Neural cell (in vitro differentiated cells): Measurements from ENCODE around the gene SSBP3. TPM values are rescaled to one million over a fixed set of nuclear protein-coding genes. Genes with fewer than 3 reads are reported as not detected.
A peak's percentile ranks its signal among the peaks of the same experiment; 100 is the strongest.

ENCODE experiments used
- H2AFZ ChIP-seq: fragments of 200-600, 300-800 bp; sonication (generic), shearing (Covaris generic); 2 replicates; pipeline ENCODE4 v1.6.0; 2014; ENCODE audit warnings: low read depth, mild to moderate bottlenecking, antibody characterized with exemption, low read length, moderate library complexity
- H3F3A ChIP-seq: fragments of 200-600 bp; shearing (Covaris generic); 2 replicates; pipeline ENCODE4 v1.6.1; 2016; ENCODE audit warnings: mild to moderate bottlenecking, moderate library complexity, mixed read lengths, antibody characterized with exemption, low read length; ENCODE audit not compliant: insufficient read depth, poor library complexity, severe bottlenecking
- H3K27ac ChIP-seq: fragments of 200-600, 300-800 bp; sonication (generic), shearing (Covaris generic); 2 replicates; pipeline ENCODE4 v1.5.1; 2014; ENCODE audit warnings: mild to moderate bottlenecking, low read length, moderate library complexity
- H3K27me3 ChIP-seq: fragments of 300-800, 200-600 bp; sonication (generic), shearing (Covaris generic); 2 replicates; pipeline ENCODE4 v1.6.0; 2014; ENCODE audit warnings: mild to moderate bottlenecking, low read depth, low read length, moderate library complexity; ENCODE audit not compliant: insufficient read depth
- H3K36me3 ChIP-seq: fragments of 300-800, 200-600 bp; sonication (generic), shearing (Covaris generic); 2 replicates; pipeline ENCODE4 v1.5.1; 2014; ENCODE audit warnings: mild to moderate bottlenecking, antibody characterized with exemption, low read length, moderate library complexity; ENCODE audit not compliant: insufficient read depth
- H3K4me2 ChIP-seq: fragments of 300-800, 200-600 bp; sonication (generic), shearing (Covaris generic); 2 replicates; pipeline ENCODE4 v1.6.0; 2014; ENCODE audit warnings: mild to moderate bottlenecking, low read length
- H3K4me3 ChIP-seq: fragments of 300-800, 200-600 bp; sonication (generic), shearing (Covaris generic); 2 replicates; pipeline ENCODE4 v1.5.1; 2014; ENCODE audit warnings: mild to moderate bottlenecking, low read length, moderate library complexity
- H3K79me2 ChIP-seq: fragments of 200-600 bp; shearing (Covaris generic); replicated peaks from 2 replicates; pipeline ENCODE4 v1.6.0; 2014; ENCODE audit warnings: mild to moderate bottlenecking, low read length, moderate library complexity; ENCODE audit not compliant: insufficient read depth
- H3K9ac ChIP-seq: fragments of 300-800, 200-600 bp; sonication (generic), shearing (Covaris generic); 2 replicates; pipeline ENCODE4 v1.6.1; 2016; ENCODE audit warnings: mild to moderate bottlenecking, low read length, mixed read lengths
- H3K9me2 ChIP-seq: fragments of 200-600 bp; shearing (Covaris generic); 2 replicates; pipeline ENCODE4 v1.6.1; 2016; ENCODE audit warnings: mild to moderate bottlenecking, low read length, mixed read lengths; ENCODE audit not compliant: insufficient read depth
- H3K9me3 ChIP-seq: fragments of 200-600, 300-800 bp; sonication (generic), shearing (Covaris generic); 2 replicates; pipeline ENCODE4 v1.6.1; 2016; ENCODE audit warnings: mild to moderate bottlenecking, mixed run types, low read length, moderate library complexity, mixed read lengths
- H4K20me1 ChIP-seq: fragments of 200-600 bp; shearing (Covaris generic); 2 replicates; pipeline ENCODE4 v1.6.1; 2016; ENCODE audit warnings: mild to moderate bottlenecking, mixed run types; ENCODE audit not compliant: insufficient read depth
- CTCF ChIP-seq: fragments of 450-650 bp; IDR thresholded peaks from 2 replicates; pipeline ENCODE4 v1.5.1; 2014; ENCODE audit warnings: antibody characterized with exemption, mild to moderate bottlenecking, moderate library complexity; ENCODE audit not compliant: poor library complexity, severe bottlenecking
- EP300 ChIP-seq: fragments of 450-650 bp; conservative IDR thresholded peaks from 2 replicates; pipeline ENCODE4 v1.6.1; 2014; ENCODE audit warnings: antibody characterized with exemption, mild to moderate bottlenecking, moderate library complexity; ENCODE audit not compliant: poor library complexity, severe bottlenecking
- EZH2 ChIP-seq: fragments of 200-600, 300-800 bp; shearing (Covaris generic), sonication (generic); IDR thresholded peaks from 2 replicates; pipeline ENCODE4 v1.6.1; 2014; ENCODE audit warnings: antibody characterized with exemption, low read length, borderline replicate concordance, mild to moderate bottlenecking; ENCODE audit not compliant: insufficient read depth, poor library complexity, severe bottlenecking
- MXI1 ChIP-seq: fragments of 450-650 bp; conservative IDR thresholded peaks from 2 replicates; pipeline ENCODE4 v1.6.1; 2014; ENCODE audit warnings: antibody characterized with exemption, mild to moderate bottlenecking; ENCODE audit not compliant: poor library complexity, severe bottlenecking
- POLR2AphosphoS5 ChIP-seq: IDR thresholded peaks from 2 replicates; pipeline ENCODE4 v1.6.1; 2012
- RAD21 ChIP-seq: fragments of 450-650 bp; conservative IDR thresholded peaks from 2 replicates; pipeline ENCODE4 v1.6.1; 2014; ENCODE audit warnings: antibody characterized with exemption, mild to moderate bottlenecking, moderate library complexity
- REST ChIP-seq: IDR thresholded peaks from 2 replicates; pipeline ENCODE4 v1.6.1; 2012; ENCODE audit warnings: borderline replicate concordance
- SMC3 ChIP-seq: fragments of 450-650 bp; conservative IDR thresholded peaks from 2 replicates; pipeline ENCODE4 v1.6.1; 2014; ENCODE audit warnings: antibody characterized with exemption, mild to moderate bottlenecking, moderate library complexity; ENCODE audit not compliant: poor library complexity
- TAF1 ChIP-seq: IDR thresholded peaks from 2 replicates; pipeline ENCODE4 v1.6.1; 2012; ENCODE audit warnings: low read depth
- polyA plus RNA-seq: library from polyadenylated mRNA; depleted of rRNA; stranded (reverse); fragments of >200 nt; gene quantifications from 2 replicates; pipeline ENCODE4 v1.2.3, GENCODE V29; 2014

Gene SSBP3
- polyA plus RNA-seq, 1 donor from 2014 or later: 77.4 TPM

GRCh38 chr1:54289712-54290233 is 116.4 kb downstream of the SSBP3 start:
- Histone ChIP-seq H3K9ac (no peak overlapping the region), H3K27me3 (no peaks in the 10 kb centered on the region), H3K36me3 (no peaks in the 10 kb centered on the region), H4K20me1 (peaks cover 35% of the 10 kb centered on the region), H2AFZ (no peak overlapping the region), H3K4me3 (no peak overlapping the region), H3F3A (no peaks in the 10 kb centered on the region), H3K9me3 (no peaks in the 10 kb centered on the region), H3K27ac (no peak overlapping the region), H3K79me2 (peaks cover 83% of the 10 kb centered on the region), H3K4me2 (no peak overlapping the region), H3K9me2 (no peaks in the 10 kb centered on the region)
- TF ChIP-seq RAD21: no peak
- no peak for TF ChIP-seq MXI1
- no peak for TF ChIP-seq EP300
- no peak for TF ChIP-seq CTCF
- no peak for TF ChIP-seq POLR2AphosphoS5
- TF ChIP-seq REST: no peak
- no peak for TF ChIP-seq TAF1
- no peak for TF ChIP-seq EZH2

DNA sequence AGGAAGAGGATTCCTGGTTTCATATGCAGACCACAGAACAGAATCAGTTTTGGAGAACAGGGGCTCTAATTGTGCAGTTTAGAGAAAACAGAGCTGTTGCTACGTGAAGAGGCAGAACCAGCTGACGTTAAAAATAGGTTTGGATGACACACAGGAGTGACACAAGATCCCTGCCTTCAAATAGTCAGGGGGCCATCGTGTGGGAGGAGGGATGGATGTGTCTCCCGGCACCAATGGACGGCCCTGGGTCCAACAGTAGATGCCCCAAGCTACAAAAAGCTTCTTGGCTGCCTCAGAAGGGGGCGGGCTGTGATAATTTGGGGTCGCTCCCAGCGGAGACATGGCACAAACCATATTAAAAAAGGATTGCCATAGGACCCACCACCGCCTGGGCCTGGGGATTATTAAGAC is 118.4 kb downstream of the SSBP3 start:
- Histone ChIP-seq H3K9me3 (no peaks in the 10 kb centered on the region), H3K4me3 (no peak overlapping the region), H3K27ac (no peak overlapping the region), H3K36me3 (no peaks in the 10 kb centered on the region), H3K79me2 (peaks cover 70% of the 10 kb centered on the region), H3K27me3 (no peaks in the 10 kb centered on the region), H3K9ac (peak overlapping the region; percentile 3), H2AFZ (no peak overlapping the region), H3K4me2 (no peak overlapping the region), H4K20me1 (peaks cover 35% of the 10 kb centered on the region), H3F3A (no peaks in the 10 kb centered on the region), H3K9me2 (no peaks in the 10 kb centered on the region)
- TF ChIP-seq CTCF (no peak), TAF1 (no peak), REST (no peak), EP300 (no peak), POLR2AphosphoS5 (no peak), RAD21 (no peak), EZH2 (no peak), MXI1 (no peak), SMC3 (no peak)
